GM18526 (cell line): ENCODE measurements around the gene OR1I1.

Source experiments
- POLR2A ChIP-seq: IDR thresholded peaks from 3 replicates; pipeline ENCODE4 v1.6.1; 2011; ENCODE audit not compliant: insufficient read length; ENCODE audit errors: extremely low read depth

The OR1I1 gene, protein sequence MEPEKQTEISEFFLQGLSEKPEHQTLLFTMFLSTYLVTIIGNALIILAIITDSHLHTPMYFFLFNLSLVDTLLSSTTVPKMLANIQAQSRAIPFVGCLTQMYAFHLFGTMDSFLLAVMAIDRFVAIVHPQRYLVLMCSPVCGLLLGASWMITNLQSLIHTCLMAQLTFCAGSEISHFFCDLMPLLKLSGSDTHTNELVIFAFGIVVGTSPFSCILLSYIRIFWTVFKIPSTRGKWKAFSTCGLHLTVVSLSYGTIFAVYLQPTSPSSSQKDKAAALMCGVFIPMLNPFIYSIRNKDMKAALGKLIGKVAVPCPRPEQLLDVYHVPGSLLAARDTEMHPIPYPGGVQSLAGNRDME

DNA sequence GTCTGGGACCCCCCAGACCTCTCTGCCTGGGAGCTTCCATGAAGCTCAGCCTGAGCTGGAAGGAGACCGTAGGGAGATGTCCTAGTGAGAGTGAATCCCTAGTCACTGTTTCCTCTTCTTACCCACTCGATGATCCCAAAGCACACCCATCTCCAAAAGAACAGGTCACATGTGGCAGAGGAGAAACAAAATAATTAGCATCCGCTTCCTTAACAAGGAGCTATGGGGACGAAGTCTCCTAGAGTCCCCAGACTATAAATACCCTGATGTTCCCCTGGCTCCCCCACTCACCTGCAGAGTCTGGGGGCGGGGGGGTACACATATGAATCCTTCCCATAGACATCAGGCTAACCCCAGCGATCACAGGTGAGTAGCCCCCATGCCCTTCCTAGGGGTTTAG lies at the start of gene OR1I1:
Gene OR1I1, plus strand, starts transcription at position 301 of the 400 bp plus-strand sequence. CDS start 4,855 bp downstream, outside the sequence.
- no peak for TF ChIP-seq POLR2A

- no peak for TF ChIP-seq POLR2A
These were observed 46.2 kb upstream of the OR1I1 start for GRCh38 chr19:15035795-15036311.

- TF ChIP-seq POLR2A, result no peak
These were observed 44.4 kb upstream of the OR1I1 start for GRCh38 chr19:15037586-15037985.

DNA sequence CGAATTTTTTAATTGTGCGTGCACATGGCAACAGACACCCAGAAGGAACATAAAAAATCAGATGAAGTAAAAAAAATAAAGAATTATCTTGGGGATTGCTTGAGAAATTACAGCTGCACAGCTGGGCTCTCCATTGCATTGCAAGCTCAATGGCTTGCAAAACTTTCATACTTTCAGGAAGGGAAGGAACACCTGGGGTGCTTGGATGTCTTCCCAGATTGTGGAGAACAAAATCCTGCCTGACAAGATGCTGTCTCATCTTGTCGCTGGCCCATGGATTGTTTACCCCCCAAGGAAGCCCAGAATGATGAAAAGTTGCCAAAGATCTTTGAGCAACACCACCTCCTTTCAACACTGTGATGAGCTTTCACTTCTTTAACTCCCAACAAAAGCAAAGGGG lies 43.7 kb upstream of the OR1I1 start:
- no peak for TF ChIP-seq POLR2A

- TF ChIP-seq POLR2A, result no peak
These were observed 40.0 kb upstream of the OR1I1 start for GRCh38 chr19:15042003-15042402.

- no peak for TF ChIP-seq POLR2A
These were observed 39.2 kb upstream of the OR1I1 start for GRCh38 chr19:15042826-15043225.

DNA sequence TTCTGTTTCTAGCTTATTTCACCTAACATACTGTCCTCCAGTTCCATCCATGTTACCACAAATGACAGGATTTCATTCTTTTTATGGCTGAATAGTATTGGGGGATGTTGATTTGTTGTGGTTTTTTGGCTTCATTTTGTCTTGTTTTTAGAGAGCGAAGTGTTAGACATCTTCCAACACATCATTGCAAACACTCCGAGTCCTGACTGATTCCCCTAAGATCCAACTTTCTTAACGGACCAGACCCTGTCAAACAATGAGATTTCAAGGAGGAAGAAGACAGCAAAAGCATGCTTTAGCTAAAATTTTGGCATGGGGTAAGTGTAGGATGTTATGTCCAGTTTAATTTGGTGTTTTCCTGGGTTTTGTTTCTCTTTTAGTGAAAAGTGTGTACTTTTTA lies 36.5 kb upstream of the OR1I1 start:
- no peak for TF ChIP-seq POLR2A

DNA sequence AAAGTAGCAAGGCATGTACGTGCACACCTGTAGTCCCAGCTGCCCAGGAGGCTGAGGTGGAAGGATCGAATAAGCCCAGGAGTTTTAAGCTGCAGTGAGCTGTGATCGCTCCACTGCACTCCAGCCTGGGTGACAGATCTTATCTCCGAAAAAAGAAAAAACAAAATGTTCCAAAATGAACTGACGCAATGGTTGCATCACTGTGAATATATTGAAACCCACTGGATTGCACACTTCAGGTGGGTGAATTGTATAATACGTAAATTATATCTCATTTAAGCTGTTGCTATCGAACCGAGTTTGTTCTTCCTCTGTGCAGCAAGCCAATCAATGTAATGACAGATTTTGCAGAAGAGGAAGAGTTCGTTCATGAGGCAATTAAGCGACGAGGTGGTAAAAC lies 34.3 kb upstream of the OR1I1 start:
- TF ChIP-seq POLR2A, result no peak

- no peak for TF ChIP-seq POLR2A
These were observed 33.9 kb upstream of the OR1I1 start for GRCh38 chr19:15048128-15048527.

DNA sequence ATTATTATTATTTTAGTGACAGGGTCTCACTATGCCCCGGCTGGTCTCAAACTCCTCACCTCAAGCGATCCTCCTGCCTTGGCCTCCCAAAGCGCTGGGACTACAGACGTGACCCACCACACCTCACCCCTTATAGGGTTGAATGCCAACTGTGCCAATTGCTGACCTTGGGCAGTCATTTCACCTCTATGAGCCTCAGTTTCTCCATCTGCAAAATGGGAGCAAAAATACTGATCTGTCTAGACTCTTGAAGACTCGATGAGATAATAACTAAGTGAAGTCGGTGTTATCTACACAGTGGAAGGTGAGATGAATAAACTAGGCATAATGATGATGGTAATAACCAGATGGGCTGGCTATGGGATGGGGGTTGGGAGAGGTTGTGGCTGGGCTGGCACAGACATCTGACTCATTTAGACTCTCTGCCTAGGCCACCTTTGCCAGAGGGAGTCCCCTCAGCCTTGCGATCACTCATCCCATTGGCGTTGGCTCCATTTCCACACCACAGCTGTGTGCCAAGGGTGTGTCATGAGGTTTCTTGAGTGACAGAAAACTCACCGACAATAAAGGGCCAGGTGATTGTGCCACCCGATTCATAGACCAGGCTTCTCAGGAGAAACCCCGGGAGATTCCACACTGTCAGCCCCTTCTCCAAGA lies 33.0 kb upstream of the OR1I1 start, which contains the start of gene CASP14:
Gene CASP14, plus strand, starts transcription at position 596 of the 657 bp plus-strand sequence. CDS start 2,772 bp downstream, outside the sequence.
- no peak for TF ChIP-seq POLR2A

DNA sequence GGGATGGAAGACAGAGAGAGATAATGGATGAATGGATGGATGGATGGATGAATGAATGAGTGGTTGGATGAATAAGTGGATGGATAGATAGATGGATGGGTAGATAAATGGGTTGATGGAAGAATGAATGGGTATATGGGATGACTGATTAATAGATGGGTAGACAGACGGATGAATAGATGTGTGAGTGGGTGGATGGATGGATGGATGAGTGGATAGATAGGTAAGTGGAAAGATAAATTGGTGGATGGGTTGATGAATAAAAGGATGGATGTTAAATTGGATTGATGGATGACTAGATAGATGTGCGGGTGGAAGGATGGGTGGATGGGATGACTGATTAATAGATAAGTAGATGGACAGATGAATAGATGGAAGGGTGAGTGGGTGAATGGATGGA lies 31.4 kb upstream of the OR1I1 start:
- TF ChIP-seq POLR2A, result no peak

- no peak for TF ChIP-seq POLR2A
These were observed 20.0 kb upstream of the OR1I1 start for GRCh38 chr19:15062036-15062435.

DNA sequence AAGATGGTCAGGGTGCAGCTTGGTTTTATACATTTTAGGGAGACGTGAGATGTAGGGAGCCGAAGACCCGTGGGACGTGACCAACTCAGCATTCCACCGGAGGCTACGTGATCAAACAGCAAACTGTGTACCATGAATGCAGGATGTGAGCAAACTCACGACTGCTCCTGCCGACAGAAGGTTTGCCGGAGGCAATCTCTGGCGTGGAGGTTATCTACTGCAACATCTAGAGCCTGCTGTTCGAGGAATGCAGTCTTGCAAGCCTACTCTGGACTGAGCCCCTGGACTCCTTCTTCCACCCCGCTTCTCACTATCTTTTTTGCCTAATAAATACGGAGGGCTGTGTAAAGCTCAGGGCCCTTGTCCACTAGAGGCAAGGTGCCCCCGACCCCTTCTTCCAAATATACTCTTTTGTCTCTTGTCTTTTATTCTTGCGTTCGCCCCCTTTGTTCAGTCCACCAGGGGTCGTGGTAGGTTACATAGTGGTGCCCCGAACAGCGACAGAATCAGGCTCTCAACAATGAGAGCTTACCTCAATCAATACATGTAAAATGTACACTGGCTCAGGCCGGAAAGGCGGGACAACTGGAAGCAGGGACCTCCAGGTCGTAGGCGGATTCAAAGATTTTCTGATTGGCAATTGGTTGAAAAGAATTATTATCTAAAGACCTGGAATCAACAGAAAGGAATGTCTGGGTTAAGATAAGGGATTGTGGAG lies 8.9 kb upstream of the OR1I1 start:
- TF ChIP-seq POLR2A, result no peak

- no peak for TF ChIP-seq POLR2A
These were observed 7.6 kb upstream of the OR1I1 start for GRCh38 chr19:15074371-15074770.

GRCh38 chr19:15075806-15076205 lies 6.2 kb upstream of the OR1I1 start:
- no peak for TF ChIP-seq POLR2A

GRCh38 chr19:15087182-15087581 lies 5.2 kb downstream of the OR1I1 start:
- no peak for TF ChIP-seq POLR2A
